Right atrium auricular region (tissue), 2 donors: ENCODE measurements around the gene IFI27L1. TPM values are rescaled to one million over a fixed set of nuclear protein-coding genes. Genes with fewer than 3 reads are reported as not detected.

Experiments
- DNase-seq: peaks from one replicate; pipeline ENCODE4 v3.0.0-alpha.2; 2019; ENCODE audit warnings: low spot score
- H3K27ac ChIP-seq, 2 donors: fragments of 200-600 bp; sonication (generic); 1 replicate in 1 of 2; 2 replicates in 1 of 2; pipeline ENCODE4 v1.5.1; 2016 to 2019
- H3K27me3 ChIP-seq, 2 donors: fragments of 200-600 bp; sonication (generic); one replicate each; pipeline versions ENCODE4 v1.5.1 to v1.6.0; 2017 to 2019
- H3K36me3 ChIP-seq: fragments of 200-600 bp; sonication (generic); one replicate; pipeline ENCODE4 v1.5.1; 2016
- H3K4me1 ChIP-seq, 2 donors: fragments of 200-600 bp; sonication (generic); one replicate each; pipeline versions ENCODE4 v1.5.1 to v1.6.0; 2017 to 2019
- H3K4me3 ChIP-seq, 2 donors: fragments of 200-600 bp; sonication (generic); 1 replicate in 1 of 2; 2 replicates in 1 of 2; pipeline ENCODE4 v1.5.1; 2017 to 2019; ENCODE audit warnings: mild to moderate bottlenecking in 1 of 2, moderate library complexity in 1 of 2
- H3K9me3 ChIP-seq, 2 donors: fragments of 200-600 bp; sonication (generic); one replicate each; pipeline ENCODE4 v1.5.1; 2019
- total RNA-seq, 2 donors: library from RNA; depleted of rRNA; stranded (reverse); fragments of >200 nt; gene quantifications; one replicate each; pipeline ENCODE4 v1.1.0, GENCODE V29; 2016
- TF ChIP-seq, protein P1 (sequence below), 2 donors: fragments of 200-600 bp; sonication (generic); IDR thresholded peaks; one replicate each; pipeline ENCODE4 v1.5.1; 2019; ENCODE audit warnings: antibody characterized with exemption in 2 of 2

Gene IFI27L1
- total RNA-seq, 2 donors from 2014 or later = 13.8 to 21.1 TPM

DNA sequence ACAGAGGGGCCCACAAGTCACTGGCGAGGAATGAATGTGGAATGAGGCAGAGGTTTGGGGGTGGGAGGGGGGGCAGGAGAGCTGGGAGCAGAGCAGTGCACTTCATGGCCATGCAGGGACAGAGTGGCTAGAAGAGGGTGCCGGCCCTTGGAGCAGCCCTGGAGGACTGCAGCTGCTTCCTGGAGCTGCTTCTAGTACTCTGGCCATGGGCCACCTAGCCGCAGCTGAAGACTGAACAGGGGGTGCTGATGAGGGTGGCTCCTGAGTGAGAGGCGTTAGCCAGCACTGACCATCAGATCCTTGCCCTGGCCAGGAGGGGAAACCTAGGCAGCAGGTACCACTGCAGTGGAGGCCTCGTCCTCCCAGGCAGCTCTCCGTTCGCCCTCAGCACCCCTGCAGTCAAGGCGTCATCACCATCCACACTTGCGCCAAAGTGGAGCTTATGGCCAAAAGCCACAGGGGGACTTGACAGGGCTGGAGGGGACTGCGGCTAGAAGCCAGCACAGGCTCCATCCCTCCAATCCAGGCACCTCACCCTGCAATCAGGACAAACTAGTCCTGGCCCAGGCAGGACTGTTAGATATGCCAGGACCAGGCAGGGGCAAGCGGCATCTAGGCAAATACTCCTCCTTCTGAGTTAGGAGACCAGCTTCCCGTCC lies 38.5 kb upstream of the IFI27L1 start:
- TF ChIP-seq, protein P1, sequence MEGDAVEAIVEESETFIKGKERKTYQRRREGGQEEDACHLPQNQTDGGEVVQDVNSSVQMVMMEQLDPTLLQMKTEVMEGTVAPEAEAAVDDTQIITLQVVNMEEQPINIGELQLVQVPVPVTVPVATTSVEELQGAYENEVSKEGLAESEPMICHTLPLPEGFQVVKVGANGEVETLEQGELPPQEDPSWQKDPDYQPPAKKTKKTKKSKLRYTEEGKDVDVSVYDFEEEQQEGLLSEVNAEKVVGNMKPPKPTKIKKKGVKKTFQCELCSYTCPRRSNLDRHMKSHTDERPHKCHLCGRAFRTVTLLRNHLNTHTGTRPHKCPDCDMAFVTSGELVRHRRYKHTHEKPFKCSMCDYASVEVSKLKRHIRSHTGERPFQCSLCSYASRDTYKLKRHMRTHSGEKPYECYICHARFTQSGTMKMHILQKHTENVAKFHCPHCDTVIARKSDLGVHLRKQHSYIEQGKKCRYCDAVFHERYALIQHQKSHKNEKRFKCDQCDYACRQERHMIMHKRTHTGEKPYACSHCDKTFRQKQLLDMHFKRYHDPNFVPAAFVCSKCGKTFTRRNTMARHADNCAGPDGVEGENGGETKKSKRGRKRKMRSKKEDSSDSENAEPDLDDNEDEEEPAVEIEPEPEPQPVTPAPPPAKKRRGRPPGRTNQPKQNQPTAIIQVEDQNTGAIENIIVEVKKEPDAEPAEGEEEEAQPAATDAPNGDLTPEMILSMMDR (IDR thresholded peaks at IDR 0.05) = no peak
- H3K27ac ChIP-seq = peak overlapping the region; percentile 12 to 23
- peaks cover 0 to 22% of the 10 kb centered on the region in 2 donors for H3K4me1 ChIP-seq
- H3K27me3 ChIP-seq = no peaks in the 10 kb centered on the region
- peaks cover 26% of the 10 kb centered on the region for H3K36me3 ChIP-seq
- no peak for DNase-seq
- no peaks in the 10 kb centered on the region for H3K9me3 ChIP-seq
- H3K4me3 ChIP-seq = no peak overlapping the region

DNA sequence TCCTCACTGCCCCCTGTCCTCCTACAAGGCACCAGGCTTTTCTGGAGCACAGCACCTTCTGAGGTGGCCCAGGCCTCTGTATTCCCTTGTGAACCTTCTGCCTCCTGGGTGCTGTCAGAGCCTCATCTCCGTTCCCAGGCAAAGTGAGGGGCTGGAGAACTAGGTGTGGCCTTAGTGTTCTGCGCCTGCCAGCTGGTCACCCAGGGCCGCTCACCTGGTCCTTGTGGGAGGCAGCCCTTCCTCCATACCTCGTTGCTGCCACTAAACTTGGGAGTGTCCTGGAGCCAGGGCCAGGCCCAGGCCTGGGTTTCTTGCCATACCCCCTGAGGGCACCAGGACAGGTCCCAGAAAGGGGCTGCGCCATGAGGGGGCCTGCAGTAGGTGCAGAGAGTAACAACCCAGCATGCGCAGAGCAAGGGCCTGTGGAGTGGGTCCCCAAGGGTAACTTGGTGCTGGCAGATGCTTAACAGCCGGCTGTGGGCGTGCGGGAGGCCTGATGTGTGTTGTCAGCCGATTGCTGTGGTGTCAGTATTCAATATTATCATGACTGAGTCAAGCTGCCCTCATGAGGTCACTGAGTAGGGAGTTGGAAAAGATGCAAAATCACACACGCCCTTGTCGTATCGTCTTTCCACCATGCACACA lies 37.9 kb upstream of the IFI27L1 start:
- Histone ChIP-seq H3K27ac (no peak overlapping the region), H3K36me3 (peaks cover 33% of the 10 kb centered on the region), H3K9me3 (no peaks in the 10 kb centered on the region), H3K27me3 (no peaks in the 10 kb centered on the region), H3K4me3 (no peak overlapping the region), H3K4me1 (peaks cover 0 to 22% of the 10 kb centered on the region in 2 donors)
- no peak for DNase-seq
- TF ChIP-seq, protein P1 (IDR thresholded peaks at IDR 0.05) = no peak

DNA sequence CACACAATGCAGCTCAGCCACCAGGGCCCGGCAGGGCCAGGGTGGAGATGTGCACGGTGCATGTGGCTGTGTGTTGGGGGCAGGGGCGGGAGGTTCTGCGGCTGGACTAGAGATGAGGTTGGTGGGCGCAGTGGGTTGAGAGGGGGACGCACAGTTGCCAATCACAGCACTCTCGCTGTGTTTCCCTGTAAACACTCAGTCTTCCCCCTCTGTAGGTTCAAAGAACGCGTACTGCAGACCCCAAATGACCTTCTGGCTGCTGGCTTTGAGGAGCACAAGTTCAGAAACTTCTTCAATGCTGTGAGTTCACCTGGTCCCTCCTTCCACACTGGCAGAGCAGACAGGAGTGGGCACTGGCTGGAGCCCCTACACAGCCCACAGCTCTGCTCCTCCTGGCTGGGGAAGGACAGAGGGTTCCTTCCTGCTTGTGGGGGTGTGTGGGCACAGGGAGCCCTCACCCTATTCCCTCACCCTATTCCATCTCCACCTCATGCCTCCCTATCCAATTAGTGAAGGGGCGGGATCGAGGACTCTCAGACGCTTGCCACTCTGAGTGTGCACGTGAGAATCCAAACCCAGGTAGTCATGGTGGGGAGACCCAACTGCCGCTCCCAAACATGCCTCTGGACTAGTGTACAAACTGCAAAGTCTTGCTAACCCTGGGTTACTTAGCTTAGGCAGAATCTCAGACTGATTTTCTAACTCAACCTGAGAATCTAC lies 37.2 kb upstream of the IFI27L1 start:
- H3K4me1 ChIP-seq = peaks cover 0 to 28% of the 10 kb centered on the region in 2 donors
- peaks cover 40% of the 10 kb centered on the region for H3K36me3 ChIP-seq
- TF ChIP-seq, protein P1 (IDR thresholded peaks at IDR 0.05) = no peak
- no peak for DNase-seq
- no peak overlapping the region for H3K27ac ChIP-seq
- no peaks in the 10 kb centered on the region for H3K9me3 ChIP-seq
- H3K4me3 ChIP-seq = no peak overlapping the region
- H3K27me3 ChIP-seq = no peaks in the 10 kb centered on the region

DNA sequence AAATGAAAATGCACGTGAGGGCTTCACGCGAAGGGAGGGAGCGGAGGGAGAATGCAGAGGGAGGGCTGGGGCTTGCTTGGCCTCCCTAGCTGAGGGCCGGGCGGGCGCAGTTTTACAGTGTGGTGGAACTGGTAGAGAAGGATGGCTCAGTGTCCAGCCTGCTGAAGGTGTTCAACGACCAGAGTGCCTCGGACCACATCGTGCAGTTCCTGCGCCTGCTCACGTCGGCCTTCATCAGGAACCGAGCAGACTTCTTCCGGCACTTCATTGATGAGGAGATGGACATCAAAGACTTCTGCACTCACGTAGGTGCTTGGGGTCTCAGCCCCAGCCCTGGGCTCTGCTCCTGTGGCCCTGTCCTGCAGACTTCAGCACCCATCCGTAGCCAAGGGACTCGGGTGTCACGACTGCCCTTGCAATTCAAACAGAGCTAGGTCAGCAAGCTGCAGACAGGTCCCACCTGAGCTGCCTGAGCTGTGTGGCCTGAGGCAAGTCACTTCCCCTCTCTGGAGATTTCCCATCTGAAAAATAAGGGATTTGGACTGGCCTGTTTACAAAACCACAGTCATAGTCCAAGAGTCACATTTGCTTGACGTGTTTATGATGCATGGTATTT lies 36.5 kb upstream of the IFI27L1 start:
- H3K36me3 ChIP-seq = peaks cover 47% of the 10 kb centered on the region
- H3K27ac ChIP-seq = no peak overlapping the region
- peaks cover 0 to 32% of the 10 kb centered on the region in 2 donors for H3K4me1 ChIP-seq
- DNase-seq = no peak
- no peaks in the 10 kb centered on the region for H3K27me3 ChIP-seq
- TF ChIP-seq, protein P1 (IDR thresholded peaks at IDR 0.05) = no peak
- H3K4me3 ChIP-seq = no peak overlapping the region
- no peaks in the 10 kb centered on the region for H3K9me3 ChIP-seq

DNA sequence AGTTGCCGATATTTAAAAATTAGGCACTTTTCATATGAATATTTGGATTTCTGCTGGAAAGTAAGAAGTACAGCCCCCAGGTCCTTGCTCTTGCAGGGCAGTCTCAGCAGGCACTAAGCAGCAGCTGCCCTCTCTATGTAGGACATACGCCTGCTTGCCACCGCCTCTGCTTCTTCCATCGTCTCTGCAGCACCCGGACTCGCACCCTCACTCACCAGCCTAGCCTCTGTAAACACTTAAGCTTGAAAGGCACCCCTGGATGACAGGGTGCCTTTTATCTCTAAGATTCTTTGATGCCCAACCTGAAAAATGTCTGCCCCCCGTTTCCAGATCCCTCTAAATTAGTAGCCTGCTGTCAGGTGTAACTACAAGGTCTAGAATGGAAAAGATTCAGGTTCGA lies 36.0 kb upstream of the IFI27L1 start:
- no peak for DNase-seq
- Histone ChIP-seq H3K27ac (no peak overlapping the region), H3K4me3 (no peak overlapping the region), H3K27me3 (no peaks in the 10 kb centered on the region), H3K9me3 (no peaks in the 10 kb centered on the region), H3K4me1 (peaks cover 0 to 35% of the 10 kb centered on the region in 2 donors), H3K36me3 (peaks cover 52% of the 10 kb centered on the region)
- TF ChIP-seq, protein P1 (IDR thresholded peaks at IDR 0.05) = no peak
